HUES64 (cell line): ENCODE data around the gene AJM1.
"Not testable (repeated sequence)": the region's sequence is repeated elsewhere in the genome, so short reads cannot be mapped to it uniquely, and the experiment has no call there.

Experiments
- H3K27ac ChIP-seq: 2 replicates; pipeline ENCODE4 v1.7.0; 2013; ENCODE audit warnings: low read depth, low read length, inconsistent platforms
- H3K27me3 ChIP-seq: 2 replicates; pipeline ENCODE4 v1.6.1; 2013; ENCODE audit warnings: mild to moderate bottlenecking, low read length; ENCODE audit not compliant: insufficient read depth
- H3K36me3 ChIP-seq: 2 replicates; pipeline ENCODE4 v1.6.1; 2013; ENCODE audit warnings: mild to moderate bottlenecking, low read length; ENCODE audit not compliant: insufficient read depth
- H3K4me1 ChIP-seq: 2 replicates; pipeline ENCODE4 v1.6.1; 2013; ENCODE audit warnings: mild to moderate bottlenecking, low read length, moderate library complexity; ENCODE audit not compliant: insufficient read depth
- H3K4me3 ChIP-seq: 2 replicates; pipeline ENCODE4 v1.5.1; 2013; ENCODE audit warnings: mild to moderate bottlenecking, low read length, moderate library complexity
- H3K9ac ChIP-seq: 2 replicates; pipeline ENCODE4 v1.6.1; 2013; ENCODE audit warnings: mild to moderate bottlenecking, low read depth, low read length
- H3K9me3 ChIP-seq: 2 replicates; pipeline ENCODE4 v1.6.1; 2013; ENCODE audit warnings: low read depth, low read length; ENCODE audit not compliant: insufficient read depth
- WGBS: fragments of 150-250, 120-280 bp; methylation state at CpG from one replicate; pipeline ENCODE4 v1.1.7; 2013; ENCODE audit warnings: missing lambda C conversion rate; 5-methylcytosine and 5-hydroxymethylcytosine counted together

Gene AJM1

DNA sequence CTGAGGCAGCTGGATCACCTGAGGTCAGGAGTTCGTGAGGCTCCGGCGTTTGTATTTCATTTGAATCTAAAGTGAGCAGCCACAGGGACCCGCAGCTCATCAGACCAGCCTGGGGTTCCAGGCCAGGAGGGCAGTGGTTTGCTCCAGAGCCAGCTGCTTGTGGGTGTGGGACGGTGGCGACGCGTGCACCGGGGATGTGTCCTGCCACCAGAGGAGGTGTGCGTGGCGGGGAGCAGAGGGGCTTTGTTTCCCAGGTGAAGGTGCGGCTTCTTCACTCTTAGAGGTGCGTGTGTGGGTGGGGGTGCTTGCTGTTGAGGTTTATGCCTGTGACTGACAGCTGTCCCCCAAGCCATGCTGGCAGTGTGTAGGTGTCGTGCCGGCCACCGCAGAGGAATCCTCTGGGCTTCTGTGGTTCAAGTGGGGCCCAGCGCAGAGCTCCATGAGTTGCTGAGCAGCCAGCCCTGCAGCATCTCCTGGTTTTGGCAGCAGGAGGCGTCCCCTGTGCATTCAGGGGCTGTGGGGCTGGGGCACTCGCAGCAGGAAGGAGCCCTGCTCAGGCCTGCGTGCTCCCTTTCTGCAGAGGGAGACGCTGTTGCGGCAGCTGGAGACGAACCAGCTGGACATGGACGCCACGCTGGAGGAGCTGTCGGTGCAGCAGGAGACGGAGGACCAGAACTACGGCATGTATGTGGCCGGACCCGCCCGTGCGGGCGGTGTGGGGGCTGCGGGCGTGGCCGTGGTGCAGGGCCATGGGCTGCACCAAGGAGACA lies 6.9 kb upstream of the AJM1 start:
- H3K9ac ChIP-seq: no peak overlapping the region
- H3K27me3 ChIP-seq: no peaks in the 10 kb centered on the region
- no peaks in the 10 kb centered on the region for H3K9me3 ChIP-seq
- peaks cover 39% of the 10 kb centered on the region for H3K36me3 ChIP-seq
- H3K4me1 ChIP-seq: no peaks in the 10 kb centered on the region
- WGBS: 96% methylated on average over 36 of the region's 36 CpGs
- H3K4me3 ChIP-seq: no peak overlapping the region
- H3K27ac ChIP-seq: no peak overlapping the region

DNA sequence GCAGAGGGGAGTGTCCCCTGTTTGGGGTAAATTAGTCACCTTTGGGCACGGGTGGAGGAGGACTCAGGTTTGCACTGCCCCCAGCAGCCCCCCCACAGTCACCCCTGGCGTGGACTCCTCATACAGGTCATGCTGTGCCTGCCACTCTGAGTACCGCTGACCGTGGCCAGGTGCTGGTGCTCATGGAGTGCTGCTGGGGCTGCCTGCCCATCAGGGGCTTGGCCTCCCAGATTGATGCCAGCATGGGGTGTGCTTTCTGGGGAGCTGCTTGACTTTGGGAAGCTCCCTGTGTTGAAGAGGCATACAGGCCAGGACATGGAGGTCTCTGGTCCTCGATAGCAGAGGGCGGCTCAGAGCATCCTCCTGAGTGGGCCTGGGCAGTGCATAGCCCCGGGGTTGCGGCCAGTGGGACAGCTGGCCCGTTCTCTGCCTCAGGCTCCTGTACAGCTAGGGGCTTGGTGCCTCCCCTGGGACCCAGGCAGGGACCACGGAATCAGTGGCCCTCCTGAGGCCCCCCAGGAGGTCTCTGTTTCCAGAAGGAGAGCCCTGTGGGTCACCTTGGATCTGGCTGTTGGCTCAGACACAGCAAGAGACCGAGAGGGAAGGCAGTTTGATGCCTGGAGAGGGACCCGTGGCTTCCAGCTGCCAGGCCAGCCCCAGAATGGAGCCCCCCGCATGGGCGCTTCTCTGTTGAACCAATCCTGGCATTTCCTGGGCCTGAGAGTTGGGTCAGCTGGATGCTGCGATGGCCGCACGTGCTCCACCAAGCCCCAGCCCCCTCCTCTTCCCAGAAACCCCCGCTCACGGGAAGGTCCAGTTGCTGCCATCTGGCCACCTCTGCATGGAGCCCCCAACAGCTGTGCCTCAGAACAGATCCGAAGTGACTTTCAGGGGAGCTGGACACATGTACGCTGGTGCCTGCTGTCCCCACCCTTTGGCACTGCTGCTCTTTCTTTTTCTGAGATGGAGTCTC lies 6.1 kb upstream of the AJM1 start:
- H3K4me3 ChIP-seq: no peak overlapping the region
- no peak overlapping the region for H3K9ac ChIP-seq
- WGBS: 89% methylated on average over 21 of the region's 21 CpGs
- no peak overlapping the region for H3K27ac ChIP-seq
- H3K9me3 ChIP-seq: no peaks in the 10 kb centered on the region
- peaks cover 30% of the 10 kb centered on the region for H3K36me3 ChIP-seq
- peaks cover 4% of the 10 kb centered on the region; the same call in 1 of the 2 replicates for H3K4me1 ChIP-seq
- no peaks in the 10 kb centered on the region for H3K27me3 ChIP-seq

DNA sequence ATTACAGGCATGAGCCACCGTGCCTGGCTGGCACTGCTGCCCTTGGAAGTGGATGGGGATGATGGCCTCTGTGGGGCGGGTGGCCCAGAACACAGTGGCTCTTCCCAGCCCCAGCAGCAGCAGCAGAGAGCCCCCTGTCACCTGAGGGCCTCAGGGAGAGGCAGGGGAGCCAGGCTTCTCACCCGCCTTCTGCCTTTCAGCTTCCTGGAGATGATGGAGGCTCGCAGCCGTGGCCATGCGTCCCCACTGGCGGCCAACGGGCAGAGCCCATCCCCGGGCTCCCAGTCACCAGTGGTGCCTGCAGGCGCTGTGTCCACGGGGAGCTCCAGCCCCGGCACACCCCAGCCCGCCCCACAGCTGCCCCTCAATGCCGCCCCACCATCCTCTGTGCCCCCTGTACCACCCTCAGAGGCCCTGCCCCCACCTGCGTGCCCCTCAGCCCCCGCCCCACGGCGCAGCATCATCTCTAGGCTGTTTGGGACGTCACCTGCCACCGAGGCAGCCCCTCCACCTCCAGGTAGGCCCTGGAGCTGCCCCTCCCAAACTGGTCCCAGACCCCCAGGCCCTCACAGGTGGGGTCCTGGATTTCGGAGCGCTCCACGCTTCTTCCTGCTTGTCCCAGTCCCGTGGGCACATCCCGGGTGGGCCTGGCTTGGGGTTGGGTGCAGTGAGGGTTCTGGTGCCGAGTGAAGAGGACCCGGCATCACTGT lies 5.0 kb upstream of the AJM1 start:
- WGBS: 92% methylated on average over 27 of the region's 27 CpGs
- Histone ChIP-seq H3K9ac (no peak overlapping the region), H3K4me1 (peaks cover 9% of the 10 kb centered on the region; the same call in 1 of the 2 replicates), H3K36me3 (peaks cover 20% of the 10 kb centered on the region), H3K9me3 (no peaks in the 10 kb centered on the region), H3K27me3 (no peaks in the 10 kb centered on the region), H3K4me3 (no peak overlapping the region), H3K27ac (no peak overlapping the region)

DNA sequence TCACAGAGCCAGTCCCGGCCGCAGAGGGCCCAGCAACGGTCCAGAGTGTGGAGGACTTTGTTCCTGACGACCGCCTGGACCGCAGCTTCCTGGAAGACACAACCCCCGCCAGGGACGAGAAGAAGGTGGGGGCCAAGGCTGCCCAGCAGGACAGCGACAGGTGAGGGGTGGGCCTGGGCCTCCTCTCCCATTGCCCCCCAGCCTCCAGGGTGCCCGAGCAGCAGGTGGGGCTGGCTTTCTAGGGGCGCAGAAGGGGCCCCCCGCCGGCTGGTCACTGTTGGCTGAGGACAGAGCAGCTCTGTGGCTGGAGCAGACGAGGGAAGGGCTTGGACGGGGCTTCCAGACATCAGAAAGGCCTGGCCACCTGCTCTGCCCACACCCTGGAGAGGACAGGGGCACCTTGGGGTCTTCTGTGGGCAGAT lies 4.4 kb upstream of the AJM1 start:
- H3K27me3 ChIP-seq, H3K9me3 ChIP-seq, H3K4me1 ChIP-seq, H3K27ac ChIP-seq, H3K4me3 ChIP-seq, H3K9ac ChIP-seq: not testable (repeated sequence)
- WGBS: 94% methylated on average over 15 of the region's 15 CpGs
- H3K36me3 ChIP-seq: peaks cover 15% of the 10 kb centered on the region

DNA sequence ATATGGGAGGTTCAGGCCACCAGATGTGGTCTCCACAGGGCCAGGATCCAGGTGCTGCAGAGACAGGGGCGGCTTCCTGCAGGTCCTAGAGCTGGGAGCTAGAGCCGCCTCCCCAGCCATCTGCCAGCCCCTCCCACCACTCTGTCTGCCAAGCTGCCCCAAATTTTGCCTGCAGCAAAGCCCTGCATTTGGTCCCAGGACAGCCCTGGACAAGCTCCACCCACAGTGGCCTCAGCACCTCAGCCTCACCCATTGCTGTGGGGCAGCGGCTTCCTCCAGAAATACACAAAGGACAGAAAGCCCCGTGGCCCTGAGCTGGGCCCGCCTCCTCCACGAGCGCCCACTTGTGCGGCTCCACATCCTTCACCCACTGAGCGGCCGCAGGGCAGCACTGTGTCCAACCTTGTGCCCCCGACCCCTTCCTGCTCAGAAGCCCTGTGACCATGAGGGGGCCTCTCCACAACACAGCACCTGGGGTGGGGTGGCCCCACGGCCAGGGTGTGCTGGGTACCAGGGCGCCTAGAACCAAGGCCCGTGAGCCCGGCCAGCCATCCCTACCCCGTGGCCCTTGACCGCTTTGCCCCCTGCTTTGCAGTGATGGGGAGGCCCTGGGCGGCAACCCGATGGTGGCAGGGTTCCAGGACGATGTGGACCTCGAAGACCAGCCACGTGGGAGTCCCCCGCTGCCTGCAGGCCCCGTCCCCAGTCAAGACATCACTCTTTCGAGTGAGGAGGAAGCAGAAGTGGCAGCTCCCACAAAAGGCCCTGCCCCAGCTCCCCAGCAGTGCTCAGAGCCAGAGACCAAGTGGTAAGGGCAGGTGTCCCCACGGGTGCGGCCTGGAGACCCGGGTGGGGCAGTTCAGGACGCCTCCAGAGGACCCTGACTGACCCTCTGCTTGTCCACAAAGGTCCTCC lies 3.7 kb upstream of the AJM1 start:
- H3K4me3 ChIP-seq: no peak overlapping the region
- no peak overlapping the region for H3K9ac ChIP-seq
- H3K36me3 ChIP-seq: peaks cover 15% of the 10 kb centered on the region
- H3K27ac ChIP-seq: no peak overlapping the region
- 93% methylated on average over 29 of the region's 29 CpGs for WGBS
- no peaks in the 10 kb centered on the region for H3K27me3 ChIP-seq
- no peaks in the 10 kb centered on the region for H3K9me3 ChIP-seq
- H3K4me1 ChIP-seq: peaks cover 9% of the 10 kb centered on the region; the same call in 1 of the 2 replicates

DNA sequence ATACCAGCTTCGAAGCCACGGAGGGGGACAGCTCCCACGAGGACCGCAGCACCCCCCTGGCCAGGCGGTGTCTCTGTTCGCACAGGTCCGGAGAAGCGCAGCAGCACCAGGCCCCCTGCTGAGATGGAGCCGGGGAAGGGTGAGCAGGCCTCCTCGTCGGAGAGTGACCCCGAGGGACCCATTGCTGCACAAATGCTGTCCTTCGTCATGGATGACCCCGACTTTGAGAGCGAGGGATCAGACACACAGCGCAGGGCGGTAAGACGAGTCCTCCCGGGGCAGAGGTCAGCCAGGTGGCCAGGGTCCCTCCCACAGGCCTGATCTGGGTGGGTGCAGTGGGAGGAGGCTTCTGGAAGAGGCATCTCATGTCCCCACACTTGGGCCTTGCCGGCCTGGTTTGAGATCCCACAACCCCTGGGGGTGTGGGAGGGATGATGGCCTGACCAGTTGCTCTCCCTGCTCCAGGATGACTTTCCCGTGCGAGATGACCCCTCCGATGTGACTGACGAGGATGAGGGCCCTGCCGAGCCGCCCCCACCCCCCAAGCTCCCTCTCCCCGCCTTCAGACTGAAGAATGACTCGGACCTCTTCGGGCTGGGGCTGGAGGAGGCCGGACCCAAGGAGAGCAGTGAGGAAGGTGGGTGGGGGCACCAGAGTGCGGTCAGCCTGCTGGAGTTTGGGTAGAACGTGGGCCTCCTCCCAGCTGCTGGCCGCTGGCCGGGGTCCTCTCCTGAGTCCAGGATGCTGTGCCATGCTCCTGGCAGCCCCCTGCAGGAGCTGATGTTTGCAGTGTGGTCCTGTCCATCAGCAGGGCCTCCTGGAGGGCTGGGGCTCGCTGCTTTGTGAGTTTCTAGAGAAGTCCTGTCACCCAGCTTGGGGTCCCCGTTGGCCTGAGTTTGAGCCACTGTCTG lies 2.8 kb upstream of the AJM1 start:
- H3K27ac ChIP-seq: 0 out of 2 replicates have a peak overlapping the region, but pooled peaks have one; percentile 18
- peaks cover 9% of the 10 kb centered on the region; the same call in 1 of the 2 replicates for H3K4me1 ChIP-seq
- WGBS: 90% methylated on average over 36 of the region's 36 CpGs
- H3K36me3 ChIP-seq: peaks cover 15% of the 10 kb centered on the region
- no peaks in the 10 kb centered on the region for H3K27me3 ChIP-seq
- H3K9ac ChIP-seq: no peak overlapping the region
- H3K9me3 ChIP-seq: no peaks in the 10 kb centered on the region
- no peak overlapping the region for H3K4me3 ChIP-seq

DNA sequence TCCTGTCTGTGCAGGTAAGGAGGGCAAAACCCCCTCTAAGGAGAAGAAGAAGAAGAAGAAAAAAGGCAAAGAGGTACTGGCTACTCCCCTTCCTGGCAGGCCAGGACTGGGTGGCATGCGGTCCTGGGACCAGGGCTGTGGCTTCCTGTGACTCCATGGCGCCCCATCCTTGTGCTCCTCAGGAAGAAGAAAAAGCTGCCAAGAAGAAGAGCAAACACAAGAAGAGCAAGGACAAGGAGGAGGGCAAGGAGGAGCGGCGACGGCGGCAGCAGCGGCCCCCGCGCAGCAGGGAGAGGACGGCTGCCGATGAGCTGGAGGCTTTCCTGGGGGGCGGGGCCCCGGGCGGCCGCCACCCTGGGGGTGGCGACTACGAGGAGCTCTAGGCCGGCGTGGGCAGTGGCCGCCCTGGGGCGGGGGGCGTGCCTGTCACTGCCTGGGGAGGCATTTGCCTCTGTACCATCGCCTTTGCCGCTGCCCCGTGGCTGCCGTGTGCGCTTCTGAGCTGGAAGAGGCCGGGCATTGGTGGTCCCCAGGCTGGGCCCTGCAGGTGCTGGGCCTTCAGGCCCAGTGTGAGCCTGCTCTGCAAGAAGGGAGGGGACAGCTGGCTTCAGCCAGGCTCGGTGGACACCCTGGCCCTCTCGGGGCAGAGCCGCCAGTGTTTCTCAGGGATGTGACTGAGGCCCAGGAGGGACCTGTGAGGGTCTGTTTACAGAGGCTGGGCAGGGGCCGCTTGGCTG lies 2.0 kb upstream of the AJM1 start:
- H3K4me1 ChIP-seq: peaks cover 9% of the 10 kb centered on the region; the same call in 1 of the 2 replicates
- no peaks in the 10 kb centered on the region for H3K9me3 ChIP-seq
- 69% methylated on average over 32 of the region's 32 CpGs for WGBS
- peak overlapping the region; percentile 41; the same call in 1 of the 2 replicates for H3K27ac ChIP-seq
- no peaks in the 10 kb centered on the region for H3K27me3 ChIP-seq
- peaks cover 15% of the 10 kb centered on the region for H3K36me3 ChIP-seq
- no peak overlapping the region; the same call in 1 of the 2 replicates for H3K9ac ChIP-seq
- no peak overlapping the region for H3K4me3 ChIP-seq

DNA sequence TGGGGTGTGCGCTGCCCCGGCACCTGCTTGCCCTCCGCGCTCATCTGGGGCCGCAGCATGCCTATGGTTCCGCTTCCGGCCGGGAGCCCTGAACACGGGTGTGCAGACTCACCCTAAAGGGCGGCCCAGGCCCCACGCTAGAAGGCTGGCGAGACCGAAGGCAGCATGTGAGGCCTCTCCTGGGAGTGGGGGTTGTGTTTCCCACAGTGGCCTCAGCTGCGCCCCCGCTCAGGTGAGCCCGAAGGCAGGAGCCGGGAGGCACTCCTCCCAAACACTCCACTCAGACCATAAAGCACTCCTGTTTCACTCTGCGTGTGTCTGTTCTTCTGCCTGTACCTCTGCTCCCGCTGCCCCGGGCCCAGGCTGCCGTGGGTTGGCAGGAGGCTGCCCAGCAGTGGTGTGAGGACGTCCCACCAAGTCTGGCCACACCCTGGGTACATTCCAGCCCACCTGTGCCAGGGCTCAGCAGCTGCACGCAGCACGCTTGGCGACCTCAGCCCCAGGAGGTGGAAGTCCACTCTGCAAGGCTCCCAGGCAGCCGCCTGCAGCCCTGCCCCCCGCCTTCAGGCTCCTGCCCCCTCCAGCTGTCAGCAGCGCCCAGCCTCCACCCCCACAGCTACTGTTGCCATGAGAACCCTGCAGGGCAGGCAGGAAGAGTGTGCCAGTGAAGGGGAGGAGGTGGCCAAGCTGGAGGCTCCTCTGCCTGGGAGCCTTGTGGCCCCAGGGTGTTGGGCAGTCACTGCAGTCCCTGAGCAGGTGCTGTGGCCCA lies 1.2 kb upstream of the AJM1 start:
- Histone ChIP-seq H3K4me1 (peaks cover 9% of the 10 kb centered on the region; the same call in 1 of the 2 replicates), H3K4me3 (no peak overlapping the region), H3K36me3 (peaks cover 15% of the 10 kb centered on the region), H3K9ac (no peak overlapping the region; the same call in 1 of the 2 replicates), H3K27me3 (no peaks in the 10 kb centered on the region), H3K9me3 (no peaks in the 10 kb centered on the region), H3K27ac (peak overlapping the region; percentile 49; the same call in 1 of the 2 replicates)
- WGBS: 76% methylated on average over 28 of the region's 28 CpGs
